HG02678 (cell line): ENCODE data around the gene CCDC71L.

Experiments
- ATAC-seq: cut with Tn5 transposase; IDR thresholded peaks from one replicate; pipeline ENCODE4 v1.9.1; 2021; ENCODE audit warnings: mild to moderate bottlenecking, moderate library complexity; ENCODE audit not compliant: unreplicated experiment

The CCDC71L gene

GRCh38 chr7:106609416-106609815 is 51.5 kb downstream of the CCDC71L start:
- ATAC-seq, result no peak

GRCh38 chr7:106608661-106609060 is 52.3 kb downstream of the CCDC71L start:
- ATAC-seq, result no peak
